B cell (primary cell): ENCODE results near the gene SLC25A34.

ENCODE experiments used
- CTCF ChIP-seq: fragments of 200-600 bp; IDR thresholded peaks from one replicate; pipeline ENCODE4 v1.8.0; 2022; ENCODE audit warnings: antibody characterized with exemption, mild to moderate bottlenecking
- EZH2 ChIP-seq: IDR thresholded peaks from 2 replicates; pipeline ENCODE4 v1.6.1; 2012; ENCODE audit warnings: borderline replicate concordance, low read depth, mild to moderate bottlenecking, moderate library complexity, low read length; ENCODE audit not compliant: insufficient read depth, poor library complexity, severe bottlenecking

GRCh38 chr1:15698201-15698600, 37.9 kb upstream of the SLC25A34 start:
- TF ChIP-seq CTCF (no peak), EZH2 (no peak)
